HepG2 (cell line): ENCODE data around the gene TMEM145. TPM values are rescaled to one million over a fixed set of nuclear protein-coding genes. Genes with fewer than 3 reads are reported as not detected.

Experiments
- ATAC-seq: fragments of 200-7000 bp; cut with Tn5 transposase; 3 replicates; pipeline ENCODE4 v1.9.1; 2020; ENCODE audit warnings: mild to moderate bottlenecking, moderate library complexity
- BruUV-seq: library from RNA; stranded (reverse); fragments of 400-500 nt; replicated peaks from 2 replicates; lab custom pipeline; 2021; lab: Mats Ljungman, UMichigan
- CTCF ChIA-PET: fragments of 300-600 bp; formaldehyde crosslinking; extraction: SDS; loops from one replicate; lab custom pipeline; 2021; ENCODE audit warnings: low total read pairs, inconsistent platforms, low intra/inter-chr PET ratio; lab: Yijun Ruan, JAX
- POLR2A ChIA-PET: fragments of 350-600 bp; sonication (Branson Sonifier 250); formaldehyde crosslinking; loops from one replicate; lab custom pipeline; 2020; ENCODE audit warnings: antibody characterized with exemption, inconsistent platforms; lab: Yijun Ruan, JAX
- DNase-seq: peaks from one replicate; pipeline ENCODE4 v3.0.0-alpha.2; 2015; ENCODE audit warnings: low spot score
- FAIRE-seq: peaks from 3 replicates; lab custom pipeline; 2011; peaks lifted over from hg19 to GRCh38; lab: Jason Lieb, UNC
- H2AFZ ChIP-seq: one replicate; pipeline ENCODE4 v1.6.1; 2011; ENCODE audit warnings: low read length, inconsistent platforms
- H3K27ac ChIP-seq: fragments of 300-600 bp; 3 replicates; pipeline ENCODE4 v1.8.0; 2011; ENCODE audit warnings: mixed run types, mild to moderate bottlenecking, mixed read lengths, low read length, inconsistent platforms; ENCODE audit not compliant: insufficient read depth; ENCODE audit errors: extremely low read length
- H3K27me3 ChIP-seq, 2 experiments: fragments of 200-600 bp in 1 of 2; 2 replicates in 1 of 2; 3 replicates in 1 of 2; pipeline versions ENCODE4 v1.6.0 to v1.8.0; 2011; ENCODE audit warnings: low read length in 2 of 2, mild to moderate bottlenecking in 2 of 2, moderate library complexity in 2 of 2, inconsistent platforms in 1 of 2; ENCODE audit not compliant: insufficient read depth in 2 of 2, control insufficient read depth in 1 of 2
- H3K36me3 ChIP-seq, 2 experiments: fragments of 200-600 bp in 1 of 2; replicated peaks in 1 of 2; 2 replicates in 1 of 2; 3 replicates in 1 of 2; pipeline versions ENCODE4 v1.5.1 to v1.8.0; 2011; ENCODE audit warnings: low read length in 2 of 2, inconsistent platforms in 1 of 2; ENCODE audit not compliant: insufficient read depth in 2 of 2, control insufficient read depth in 1 of 2
- H3K4me1 ChIP-seq: 2 replicates; pipeline ENCODE4 v1.5.1; 2012; ENCODE audit warnings: low read length, inconsistent platforms; ENCODE audit not compliant: insufficient read depth
- H3K4me2 ChIP-seq: 2 replicates; pipeline ENCODE4 v1.6.0; 2011; ENCODE audit warnings: low read depth, low read length, inconsistent platforms
- H3K4me3 ChIP-seq, 3 experiments: fragments of 200-600 bp in 1 of 3; sonication (generic), shearing (Covaris generic) in 1 of 3; replicated peaks in 1 of 3; 2 replicates each; pipeline ENCODE4 v1.5.1; 2011 to 2016; ENCODE audit warnings: low read length in 3 of 3, inconsistent platforms in 2 of 3, low read depth in 2 of 3, mild to moderate bottlenecking in 2 of 3, control low read depth in 1 of 3, mixed read lengths in 1 of 3; ENCODE audit not compliant: insufficient read depth in 1 of 3
- H3K79me2 ChIP-seq: one replicate; pipeline ENCODE4 v1.6.1; 2011; ENCODE audit warnings: low read length, inconsistent platforms; ENCODE audit not compliant: insufficient read depth
- H3K9ac ChIP-seq: 2 replicates; pipeline ENCODE4 v1.6.0; 2011; ENCODE audit warnings: mild to moderate bottlenecking, low read depth, low read length, inconsistent platforms; ENCODE audit not compliant: insufficient read depth
- H3K9me3 ChIP-seq: 2 replicates; pipeline ENCODE4 v1.5.1; 2012; ENCODE audit warnings: mild to moderate bottlenecking, low read length
- H4K20me1 ChIP-seq: 2 replicates; pipeline ENCODE4 v1.6.0; 2011; ENCODE audit warnings: inconsistent platforms, mild to moderate bottlenecking, low read length, moderate library complexity; ENCODE audit not compliant: insufficient read depth
- ARNTL ChIP-seq: sonication (generic); formaldehyde crosslinking; IDR thresholded peaks from 2 replicates; pipeline ENCODE4 v1.4.0; 2020; ENCODE audit warnings: mild to moderate bottlenecking, missing genetic modification reagents
- HDAC2 ChIP-seq: sonication (generic); formaldehyde crosslinking; IDR thresholded peaks from 2 replicates; pipeline ENCODE4 v1.4.0; 2020; ENCODE audit warnings: missing genetic modification reagents
- MIER3 ChIP-seq: IDR thresholded peaks from 2 replicates; pipeline ENCODE4 v1.6.1; 2016; ENCODE audit warnings: missing compliant biosample characterization, borderline replicate concordance
- U2AF2 ChIP-seq: fragments of 200-400 bp; formaldehyde crosslinking; IDR thresholded peaks from 2 replicates; pipeline ENCODE4 v1.6.1; 2017; ENCODE audit warnings: low read depth, mild to moderate bottlenecking, low read length
- ZBTB38 ChIP-seq: sonication (generic); formaldehyde crosslinking; IDR thresholded peaks from 2 replicates; pipeline ENCODE4 v1.5.1; 2020; ENCODE audit warnings: mild to moderate bottlenecking, missing genetic modification reagents
- ZC3H4 ChIP-seq: sonication (generic); formaldehyde crosslinking; IDR thresholded peaks from 2 replicates; pipeline ENCODE4 v1.4.0; 2020; ENCODE audit warnings: missing genetic modification reagents, borderline replicate concordance
- ZFAT ChIP-seq: sonication (generic); formaldehyde crosslinking; conservative IDR thresholded peaks from 2 replicates; pipeline ENCODE4 v1.8.1; 2023; ENCODE audit warnings: missing genetic modification reagents, inconsistent platforms
- ZMYM3 ChIP-seq: sonication (generic); formaldehyde crosslinking; IDR thresholded peaks from 2 replicates; pipeline ENCODE4 v1.5.1; 2020; ENCODE audit warnings: mild to moderate bottlenecking, missing genetic modification reagents
- ZNF251 ChIP-seq: sonication (generic); formaldehyde crosslinking; IDR thresholded peaks from 2 replicates; pipeline ENCODE4 v1.9.0; 2021; ENCODE audit warnings: mild to moderate bottlenecking, missing genetic modification reagents
- ZNF296 ChIP-seq: sonication (generic); formaldehyde crosslinking; conservative IDR thresholded peaks from 2 replicates; pipeline ENCODE4 v1.5.0; 2020; ENCODE audit warnings: mild to moderate bottlenecking, missing genetic modification reagents
- ZNF33B ChIP-seq: sonication (generic); formaldehyde crosslinking; IDR thresholded peaks from 2 replicates; pipeline ENCODE4 v1.5.1; 2020; ENCODE audit warnings: mild to moderate bottlenecking, missing genetic modification reagents
- WGBS: methylation state at CpG from one replicate; pipeline ENCODE4 v1.1.6; 2017; ENCODE audit warnings: low lambda C conversion rate; 5-methylcytosine and 5-hydroxymethylcytosine counted together
- in situ Hi-C: cut with HindIII; loops from 2 replicates; pipeline ENCODE4 v1.10.0; 2017; ENCODE audit warnings: low pct_unique_long_range_greater_than_20kb; ENCODE audit not compliant: extremely low pct_ligation_motif_present
- intact Hi-C: fragments of 100-400 bp; cut with micrococcal nuclease; formaldehyde crosslinking; loops from one replicate; pipeline ENCODE4 v1.10.0; 2022; ENCODE audit not compliant: unreplicated experiment
- polyA plus RNA-seq, 8 experiments: library from polyadenylated mRNA; depleted of rRNA in 3 of 8; stranded (reverse) in 7 of 8; unstranded in 1 of 8; fragments of >200 nt; fragmentation: Illumina TruSeq in 4 of 8; extraction: Trizol in 4 of 8; gene quantifications; 2 replicates each; pipeline versions ENCODE4 v1.2.1 to v1.2.3, GENCODE V29; 2011 to 2016; ENCODE audit warnings: low read depth in 4 of 8, missing spikeins in 1 of 8, mixed read lengths in 1 of 8; ENCODE audit not compliant: insufficient read depth in 1 of 8
- total RNA-seq, 5 experiments: library from RNA; depleted of rRNA; stranded (reverse); fragments of >200 nt; fragmentation: Illumina TruSeq; extraction: Trizol; gene quantifications; 2 replicates each; pipeline ENCODE4 v1.2.3, GENCODE V29; 2016; ENCODE audit warnings: low read depth in 1 of 5
- TF ChIP-seq, protein P1 (sequence below): sonication (generic); formaldehyde crosslinking; IDR thresholded peaks from 2 replicates; pipeline ENCODE4 v1.5.0; 2020; ENCODE audit warnings: mild to moderate bottlenecking, missing genetic modification reagents
- TF ChIP-seq, protein P2 (sequence below): sonication (generic); formaldehyde crosslinking; IDR thresholded peaks from 2 replicates; pipeline ENCODE4 v1.9.0; 2022; ENCODE audit warnings: missing genetic modification reagents, mild to moderate bottlenecking, borderline replicate concordance
- TF ChIP-seq, protein P3 (sequence below), 2 experiments: fragments of 450-650 bp in 1 of 2; sonication (generic) in 1 of 2; formaldehyde crosslinking; IDR thresholded peaks; 2 replicates each; pipeline versions ENCODE4 v1.5.0 to v1.8.0; 2020 to 2022; ENCODE audit warnings: mild to moderate bottlenecking in 1 of 2, missing genetic modification reagents in 1 of 2
- TF ChIP-seq, protein P4 (sequence below): IDR thresholded peaks from 2 replicates; pipeline ENCODE4 v1.6.1; 2012; ENCODE audit warnings: inconsistent platforms
- TF ChIP-seq, protein P5 (sequence below): IDR thresholded peaks from 2 replicates; pipeline ENCODE4 v1.6.1; 2018; ENCODE audit warnings: missing genetic modification reagents
- TF ChIP-seq, protein P6 (sequence below): sonication (generic); formaldehyde crosslinking; IDR thresholded peaks from 2 replicates; pipeline ENCODE4 v1.8.0; 2022; ENCODE audit warnings: missing genetic modification reagents, low read depth, mild to moderate bottlenecking, borderline replicate concordance

TMEM145 gene
- total and polyA plus RNA-seq, 2 of the 13 experiments (the other 11 are each of a cell fraction or from before 2014, with no cell fraction given) = 0.07 to 5.1 TPM

DNA sequence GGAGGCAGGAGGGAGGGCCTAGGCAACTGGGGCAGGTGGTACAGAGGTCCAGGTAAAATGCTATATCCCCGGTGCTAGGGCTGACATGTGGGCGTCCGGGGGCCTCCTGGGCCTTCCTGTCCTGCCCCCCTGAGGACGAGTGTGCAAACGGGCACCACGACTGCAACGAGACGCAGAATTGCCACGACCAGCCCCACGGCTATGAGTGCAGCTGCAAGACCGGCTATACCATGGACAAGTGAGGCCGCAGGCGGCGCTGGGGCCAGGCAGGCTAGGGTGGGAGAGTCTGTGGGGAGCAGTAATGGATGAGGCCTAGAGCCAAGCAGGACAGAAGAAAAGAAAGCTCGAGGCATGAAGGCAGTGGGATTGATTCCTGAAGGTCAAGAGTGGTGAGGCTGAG, 55.7 kb downstream of the TMEM145 start:
- H3K36me3 ChIP-seq = peaks cover 5 to 10% of the 10 kb centered on the region in 2 experiments
- no peaks in the 10 kb centered on the region for H3K27me3 ChIP-seq
- H3K79me2 ChIP-seq = no peaks in the 10 kb centered on the region
- H3K4me1 ChIP-seq = no peaks in the 10 kb centered on the region
- TF ChIP-seq, protein P1, sequence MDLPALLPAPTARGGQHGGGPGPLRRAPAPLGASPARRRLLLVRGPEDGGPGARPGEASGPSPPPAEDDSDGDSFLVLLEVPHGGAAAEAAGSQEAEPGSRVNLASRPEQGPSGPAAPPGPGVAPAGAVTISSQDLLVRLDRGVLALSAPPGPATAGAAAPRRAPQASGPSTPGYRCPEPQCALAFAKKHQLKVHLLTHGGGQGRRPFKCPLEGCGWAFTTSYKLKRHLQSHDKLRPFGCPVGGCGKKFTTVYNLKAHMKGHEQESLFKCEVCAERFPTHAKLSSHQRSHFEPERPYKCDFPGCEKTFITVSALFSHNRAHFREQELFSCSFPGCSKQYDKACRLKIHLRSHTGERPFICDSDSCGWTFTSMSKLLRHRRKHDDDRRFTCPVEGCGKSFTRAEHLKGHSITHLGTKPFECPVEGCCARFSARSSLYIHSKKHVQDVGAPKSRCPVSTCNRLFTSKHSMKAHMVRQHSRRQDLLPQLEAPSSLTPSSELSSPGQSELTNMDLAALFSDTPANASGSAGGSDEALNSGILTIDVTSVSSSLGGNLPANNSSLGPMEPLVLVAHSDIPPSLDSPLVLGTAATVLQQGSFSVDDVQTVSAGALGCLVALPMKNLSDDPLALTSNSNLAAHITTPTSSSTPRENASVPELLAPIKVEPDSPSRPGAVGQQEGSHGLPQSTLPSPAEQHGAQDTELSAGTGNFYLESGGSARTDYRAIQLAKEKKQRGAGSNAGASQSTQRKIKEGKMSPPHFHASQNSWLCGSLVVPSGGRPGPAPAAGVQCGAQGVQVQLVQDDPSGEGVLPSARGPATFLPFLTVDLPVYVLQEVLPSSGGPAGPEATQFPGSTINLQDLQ = no peak
- TF ChIP-seq MIER3 (CRISPR knock-in tag) (no peak), ZC3H4 (CRISPR knock-in tag) (no peak), ZMYM3 (no peak), ARNTL (CRISPR knock-in tag) (no peak), U2AF2 (no peak), ZNF296 (CRISPR knock-in tag) (no peak), ZNF251 (CRISPR knock-in tag) (no peak), ZBTB38 (CRISPR knock-in tag) (no peak), HDAC2 (no peak), ZNF33B (no peak), ZFAT (CRISPR knock-in tag) (no peak)
- TF ChIP-seq, protein P2, sequence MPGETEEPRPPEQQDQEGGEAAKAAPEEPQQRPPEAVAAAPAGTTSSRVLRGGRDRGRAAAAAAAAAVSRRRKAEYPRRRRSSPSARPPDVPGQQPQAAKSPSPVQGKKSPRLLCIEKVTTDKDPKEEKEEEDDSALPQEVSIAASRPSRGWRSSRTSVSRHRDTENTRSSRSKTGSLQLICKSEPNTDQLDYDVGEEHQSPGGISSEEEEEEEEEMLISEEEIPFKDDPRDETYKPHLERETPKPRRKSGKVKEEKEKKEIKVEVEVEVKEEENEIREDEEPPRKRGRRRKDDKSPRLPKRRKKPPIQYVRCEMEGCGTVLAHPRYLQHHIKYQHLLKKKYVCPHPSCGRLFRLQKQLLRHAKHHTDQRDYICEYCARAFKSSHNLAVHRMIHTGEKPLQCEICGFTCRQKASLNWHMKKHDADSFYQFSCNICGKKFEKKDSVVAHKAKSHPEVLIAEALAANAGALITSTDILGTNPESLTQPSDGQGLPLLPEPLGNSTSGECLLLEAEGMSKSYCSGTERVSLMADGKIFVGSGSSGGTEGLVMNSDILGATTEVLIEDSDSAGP (CRISPR knock-in tag) = no peak
- TF ChIP-seq, protein P3, sequence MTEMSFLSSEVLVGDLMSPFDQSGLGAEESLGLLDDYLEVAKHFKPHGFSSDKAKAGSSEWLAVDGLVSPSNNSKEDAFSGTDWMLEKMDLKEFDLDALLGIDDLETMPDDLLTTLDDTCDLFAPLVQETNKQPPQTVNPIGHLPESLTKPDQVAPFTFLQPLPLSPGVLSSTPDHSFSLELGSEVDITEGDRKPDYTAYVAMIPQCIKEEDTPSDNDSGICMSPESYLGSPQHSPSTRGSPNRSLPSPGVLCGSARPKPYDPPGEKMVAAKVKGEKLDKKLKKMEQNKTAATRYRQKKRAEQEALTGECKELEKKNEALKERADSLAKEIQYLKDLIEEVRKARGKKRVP (CRISPR knock-in tag; IDR thresholded peaks at IDR 0.05) = no peak
- TF ChIP-seq, protein P4, sequence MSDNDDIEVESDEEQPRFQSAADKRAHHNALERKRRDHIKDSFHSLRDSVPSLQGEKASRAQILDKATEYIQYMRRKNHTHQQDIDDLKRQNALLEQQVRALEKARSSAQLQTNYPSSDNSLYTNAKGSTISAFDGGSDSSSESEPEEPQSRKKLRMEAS = no peak
- TF ChIP-seq, protein P5, sequence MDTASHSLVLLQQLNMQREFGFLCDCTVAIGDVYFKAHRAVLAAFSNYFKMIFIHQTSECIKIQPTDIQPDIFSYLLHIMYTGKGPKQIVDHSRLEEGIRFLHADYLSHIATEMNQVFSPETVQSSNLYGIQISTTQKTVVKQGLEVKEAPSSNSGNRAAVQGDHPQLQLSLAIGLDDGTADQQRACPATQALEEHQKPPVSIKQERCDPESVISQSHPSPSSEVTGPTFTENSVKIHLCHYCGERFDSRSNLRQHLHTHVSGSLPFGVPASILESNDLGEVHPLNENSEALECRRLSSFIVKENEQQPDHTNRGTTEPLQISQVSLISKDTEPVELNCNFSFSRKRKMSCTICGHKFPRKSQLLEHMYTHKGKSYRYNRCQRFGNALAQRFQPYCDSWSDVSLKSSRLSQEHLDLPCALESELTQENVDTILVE (CRISPR knock-in tag) = no peak
- TF ChIP-seq, protein P6, sequence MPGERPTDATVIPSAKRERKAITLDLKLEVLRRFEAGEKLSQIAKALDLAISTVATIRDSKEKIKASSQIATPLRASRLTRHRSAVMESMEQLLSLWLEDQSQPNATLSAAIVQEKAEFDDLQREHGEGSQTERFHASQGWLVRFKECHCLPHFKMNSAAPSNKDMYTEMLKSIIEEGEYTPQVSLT (CRISPR knock-in tag) = no peak
- no peak overlapping the region for H2AFZ ChIP-seq
- H3K4me2 ChIP-seq = no peak overlapping the region
- no peak overlapping the region for H3K9ac ChIP-seq
- FAIRE-seq (no peak), DNase-seq (no peak), ATAC-seq (no peak; the same call in 2 of the 3 replicates)
- H3K27ac ChIP-seq = no peak overlapping the region
- WGBS = 96% methylated on average over 8 of the region's 15 CpGs
- ChIA-PET POLR2A (no interaction called here), CTCF (no interaction called here)
- no peaks in the 10 kb centered on the region for H4K20me1 ChIP-seq
- in situ Hi-C loops = no loop called here
- H3K9me3 ChIP-seq = peaks cover 7% of the 10 kb centered on the region
- intact Hi-C loops = no loop called here
- no TSS peak for BruUV-seq
- no peak overlapping the region for H3K4me3 ChIP-seq
